Activated T-helper 17 cell treated with anti-CD3 and anti-CD28 coated beads, Interleukin-2, amount 50 U/mL, for 72 hours (primary cell): Measurements from ENCODE around the gene HYAL3. TPM values are rescaled to one million over a fixed set of nuclear protein-coding genes. Genes with fewer than 3 reads are reported as not detected.
"Not testable (repeated sequence)": the region's sequence is repeated elsewhere in the genome, so short reads cannot be mapped to it uniquely, and the experiment has no call there.

ENCODE experiments used
- ATAC-seq: fragments of 150-1000 bp; cut with Tn5 transposase; replicated peaks from 2 replicates; pipeline ENCODE4 v1.10.0; 2021; ENCODE audit warnings: mild to moderate bottlenecking, moderate library complexity
- H3K27ac Mint-ChIP-seq: one replicate; pipeline ENCODE4 v1.8.0; 2022; ENCODE audit warnings: mixed read lengths
- H3K27me3 Mint-ChIP-seq: one replicate; pipeline ENCODE4 v1.8.0; 2022; ENCODE audit warnings: mixed read lengths
- H3K36me3 Mint-ChIP-seq: one replicate; pipeline ENCODE4 v1.8.0; 2022; ENCODE audit warnings: low read depth, mild to moderate bottlenecking, mixed read lengths
- H3K4me1 Mint-ChIP-seq: one replicate; pipeline ENCODE4 v1.8.0; 2022; ENCODE audit warnings: mixed read lengths
- H3K4me3 Mint-ChIP-seq: one replicate; pipeline ENCODE4 v1.8.0; 2022; ENCODE audit warnings: mild to moderate bottlenecking, mixed read lengths
- H3K9me3 Mint-ChIP-seq: one replicate; pipeline ENCODE4 v1.8.0; 2022; ENCODE audit warnings: mixed read lengths
- total RNA-seq, 2 donors: library from RNA; stranded (reverse); gene quantifications; one replicate each; pipeline ENCODE4 v1.2.3, GENCODE V29; 2022

HYAL3 gene
- total RNA-seq, 2 donors from 2014 or later = 12.2 to 13.0 TPM

DNA sequence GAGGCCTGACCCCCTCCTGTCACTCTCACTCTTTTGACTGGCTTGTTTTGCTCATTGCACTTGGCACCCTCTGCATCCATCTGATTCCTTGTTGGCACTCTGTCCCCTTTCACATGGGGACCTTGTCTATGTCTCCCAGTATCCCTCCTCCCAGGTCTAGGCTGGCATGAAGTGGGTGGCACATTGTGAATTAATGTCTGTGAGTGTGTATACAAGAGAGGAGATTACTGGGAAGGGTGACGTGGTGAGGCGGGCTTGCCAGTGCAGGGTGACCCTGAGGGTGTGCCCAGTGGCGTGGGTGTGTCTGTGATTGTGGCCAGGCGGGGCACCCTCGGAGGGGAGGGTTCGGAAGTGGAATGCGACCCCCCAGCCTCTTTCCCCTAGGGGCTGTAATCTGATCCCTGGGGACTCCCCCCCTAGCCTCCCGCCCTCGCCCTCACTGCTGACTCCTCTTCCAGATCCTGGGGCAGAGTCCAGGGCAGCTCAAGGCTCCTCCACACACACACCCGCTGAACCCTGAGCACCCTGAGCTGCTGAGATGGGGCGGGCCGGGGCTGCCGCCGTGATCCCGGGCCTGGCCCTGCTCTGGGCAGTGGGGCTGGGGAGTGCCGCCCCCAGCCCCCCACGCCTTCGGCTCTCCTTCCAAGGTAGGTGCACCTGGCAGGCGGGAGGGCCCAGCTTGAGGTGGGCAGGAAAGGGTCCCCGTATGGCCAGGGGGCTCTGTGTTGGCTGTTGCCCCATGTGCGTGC lies 30.3 kb downstream of the HYAL3 start, which contains the start of gene SEMA3B:
TSS of gene SEMA3B (plus strand) at position 445 of the 749 bp plus-strand sequence. CDS start at position 539, 94 bp downstream.
- no peaks in the 10 kb centered on the region for H3K9me3 Mint-ChIP-seq
- no peak within 1 kb of the TSS for H3K27ac Mint-ChIP-seq
- ATAC-seq = no peak
- no peak within 1 kb of the TSS for H3K4me3 Mint-ChIP-seq
- H3K27me3 Mint-ChIP-seq = peaks cover 3% of the 10 kb centered on the region
- peaks cover 4% of the 10 kb centered on the region for H3K4me1 Mint-ChIP-seq
- no peaks in the 10 kb centered on the region for H3K36me3 Mint-ChIP-seq

DNA sequence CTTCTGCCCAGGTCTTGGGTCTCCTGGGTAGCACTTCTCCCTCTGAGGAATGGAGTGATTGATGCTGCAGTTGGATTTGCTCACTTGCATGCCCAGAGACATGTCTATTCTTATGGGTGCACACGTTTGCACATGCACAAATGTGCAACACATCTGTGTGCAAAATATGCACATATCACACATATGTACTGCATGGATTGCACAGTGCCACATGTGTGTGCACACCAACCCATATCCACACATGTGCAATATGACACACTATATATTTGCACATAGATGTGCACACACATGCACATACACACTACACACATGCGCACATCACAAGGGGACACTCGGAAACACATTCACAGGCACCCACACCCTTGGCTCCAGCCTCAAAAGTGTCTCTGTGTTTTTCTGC lies 30.9 kb downstream of the HYAL3 start:
- Mint-ChIP-seq H3K4me1 (peaks cover 4% of the 10 kb centered on the region), H3K4me3 (no peak overlapping the region), H3K27me3 (peaks cover 3% of the 10 kb centered on the region), H3K9me3 (no peaks in the 10 kb centered on the region), H3K36me3 (no peaks in the 10 kb centered on the region), H3K27ac (no peak overlapping the region)
- ATAC-seq = no peak

DNA sequence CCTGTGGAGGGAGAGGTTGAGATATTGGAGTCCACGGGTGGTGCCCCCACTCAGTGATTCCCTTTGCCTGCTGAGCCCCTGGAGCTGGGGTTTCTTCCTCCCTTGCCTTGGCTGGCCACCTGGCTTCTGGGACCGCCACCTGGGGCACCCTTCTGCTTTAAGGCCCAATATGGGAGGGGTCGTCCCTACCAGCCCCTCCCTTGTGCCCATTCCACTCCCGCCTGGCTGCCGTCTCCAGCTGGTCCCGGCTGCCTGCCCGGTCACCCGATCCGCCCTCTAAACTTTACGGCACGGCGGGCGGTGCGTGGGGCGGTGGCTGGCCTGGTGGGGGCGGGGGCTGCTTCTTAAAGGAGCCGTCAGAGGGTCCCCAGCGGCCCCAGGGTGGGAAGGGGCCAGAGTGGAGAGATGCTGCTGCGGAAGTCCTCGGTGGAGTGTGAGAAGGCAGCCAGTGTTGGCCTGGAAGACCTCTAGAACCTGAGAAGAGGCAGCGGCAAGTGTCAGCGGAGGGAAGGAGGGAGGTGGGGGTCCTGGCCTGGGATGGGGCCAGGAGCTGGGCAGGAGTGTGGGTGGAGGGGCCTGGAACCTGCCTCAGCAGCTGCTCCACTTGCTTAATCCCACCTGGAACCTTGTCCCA lies 31.8 kb downstream of the HYAL3 start:
- H3K27ac Mint-ChIP-seq = no peak overlapping the region
- no peak overlapping the region for H3K4me3 Mint-ChIP-seq
- no peak for ATAC-seq

DNA sequence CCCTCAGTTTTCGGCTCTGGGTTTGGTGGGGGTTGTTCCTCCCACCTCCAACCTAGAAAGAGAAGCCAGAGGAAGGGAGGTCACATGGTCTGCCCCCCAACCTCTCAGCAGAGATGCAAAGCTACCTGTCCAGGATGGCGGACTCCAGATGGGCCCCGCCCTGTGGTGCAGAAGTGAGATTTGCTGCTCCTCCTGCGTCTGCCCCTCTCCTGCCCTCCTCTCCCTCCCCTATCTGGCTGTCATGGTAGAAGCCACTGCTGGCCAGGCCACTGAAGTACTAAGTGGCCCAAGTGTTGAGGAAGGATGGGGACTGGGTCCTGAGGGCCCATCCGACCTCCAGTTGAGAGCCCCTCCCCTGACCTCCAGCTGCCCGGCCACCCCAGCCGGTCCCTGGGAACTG lies 32.4 kb downstream of the HYAL3 start:
- Mint-ChIP-seq H3K4me3 (no peak overlapping the region), H3K9me3 (no peaks in the 10 kb centered on the region), H3K27ac (no peak overlapping the region), H3K4me1 (no peaks in the 10 kb centered on the region), H3K36me3 (no peaks in the 10 kb centered on the region), H3K27me3 (no peaks in the 10 kb centered on the region)
- no peak for ATAC-seq

More for the DNA sequence above, 31.8 kb downstream of the HYAL3 start:
- Mint-ChIP-seq H3K9me3 (no peaks in the 10 kb centered on the region), H3K27me3 (no peaks in the 10 kb centered on the region), H3K36me3 (no peaks in the 10 kb centered on the region), H3K4me1 (no peaks in the 10 kb centered on the region)

DNA sequence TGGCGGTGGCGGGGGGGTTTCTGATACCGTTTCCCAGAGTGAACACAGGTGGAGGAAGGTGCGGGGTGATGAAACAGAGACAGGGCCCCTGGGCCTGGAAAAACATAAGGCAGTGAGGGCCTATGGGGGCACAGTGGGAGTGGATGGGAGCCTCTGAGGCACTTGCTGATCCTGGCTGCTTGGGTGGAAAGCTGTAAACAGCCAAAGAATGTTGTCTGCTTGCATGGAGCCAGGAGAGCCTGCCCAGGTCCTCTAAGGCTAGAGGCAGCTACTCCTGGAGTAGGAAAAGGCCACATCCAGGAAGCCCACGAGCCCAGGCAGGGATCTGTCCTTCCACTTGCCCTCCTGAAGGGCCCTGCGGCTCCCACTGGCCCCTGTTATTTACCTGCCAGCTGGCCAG lies 33.2 kb downstream of the HYAL3 start:
- no peak for ATAC-seq
- Mint-ChIP-seq H3K36me3 (no peaks in the 10 kb centered on the region), H3K27ac (no peak overlapping the region), H3K4me1 (no peaks in the 10 kb centered on the region), H3K4me3 (no peak overlapping the region), H3K9me3 (no peaks in the 10 kb centered on the region), H3K27me3 (no peaks in the 10 kb centered on the region)

DNA sequence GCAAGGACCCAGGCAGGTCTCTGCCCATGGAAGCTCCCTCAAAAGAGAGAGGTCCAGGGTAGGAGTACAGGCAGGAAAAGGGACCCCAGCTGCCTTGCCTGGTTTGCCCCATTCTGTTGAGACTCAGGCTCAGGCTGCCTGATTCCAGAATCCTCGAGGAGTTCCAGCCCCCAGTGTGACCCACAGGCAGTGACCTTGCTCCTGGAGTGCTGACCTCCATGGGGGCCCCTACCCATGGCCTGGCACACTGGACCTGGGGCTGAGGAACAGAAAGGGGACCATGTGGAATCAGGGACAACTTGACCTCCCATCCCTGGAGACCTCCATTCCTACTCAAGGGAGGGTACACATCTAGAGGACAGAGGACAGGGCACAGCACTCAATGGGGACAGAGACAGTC lies 33.6 kb downstream of the HYAL3 start:
- no peak overlapping the region for H3K4me3 Mint-ChIP-seq
- H3K36me3 Mint-ChIP-seq = no peaks in the 10 kb centered on the region

DNA sequence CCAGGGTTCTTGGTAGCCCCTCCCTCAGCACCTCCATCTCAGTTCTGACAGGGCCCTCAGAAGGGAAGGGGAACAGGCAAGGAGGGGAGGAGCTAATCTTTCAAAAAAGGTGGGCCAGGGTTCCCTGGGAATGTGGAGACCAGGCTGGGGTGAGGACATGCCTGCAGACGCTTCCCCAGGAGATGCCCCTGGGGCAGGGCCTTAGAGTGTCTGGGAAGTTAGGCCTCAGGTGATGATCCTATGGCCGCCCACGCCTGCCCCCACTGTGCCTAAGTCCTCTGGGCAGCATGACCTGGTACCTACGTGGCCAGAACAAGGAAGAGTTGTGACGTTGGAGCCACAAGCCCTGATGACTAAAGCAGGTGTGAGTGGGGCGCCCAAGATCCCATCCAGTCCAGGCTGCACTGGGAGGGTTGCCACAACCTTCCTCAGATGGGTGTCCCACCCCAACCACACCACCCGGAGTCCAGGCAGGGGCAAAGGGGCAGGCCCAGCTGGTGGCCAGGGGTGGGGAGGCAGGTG lies 34.2 kb downstream of the HYAL3 start:
- H3K36me3 Mint-ChIP-seq = no peaks in the 10 kb centered on the region
- H3K27me3 Mint-ChIP-seq = no peaks in the 10 kb centered on the region
- ATAC-seq = no peak
- no peak overlapping the region for H3K27ac Mint-ChIP-seq
- H3K4me1 Mint-ChIP-seq = no peaks in the 10 kb centered on the region
- H3K9me3 Mint-ChIP-seq = no peaks in the 10 kb centered on the region
- no peak overlapping the region for H3K4me3 Mint-ChIP-seq

More for the DNA sequence above, 33.6 kb downstream of the HYAL3 start:
- Mint-ChIP-seq H3K27me3 (no peaks in the 10 kb centered on the region), H3K4me1 (no peaks in the 10 kb centered on the region), H3K9me3 (no peaks in the 10 kb centered on the region), H3K27ac (no peak overlapping the region)
- no peak for ATAC-seq

DNA sequence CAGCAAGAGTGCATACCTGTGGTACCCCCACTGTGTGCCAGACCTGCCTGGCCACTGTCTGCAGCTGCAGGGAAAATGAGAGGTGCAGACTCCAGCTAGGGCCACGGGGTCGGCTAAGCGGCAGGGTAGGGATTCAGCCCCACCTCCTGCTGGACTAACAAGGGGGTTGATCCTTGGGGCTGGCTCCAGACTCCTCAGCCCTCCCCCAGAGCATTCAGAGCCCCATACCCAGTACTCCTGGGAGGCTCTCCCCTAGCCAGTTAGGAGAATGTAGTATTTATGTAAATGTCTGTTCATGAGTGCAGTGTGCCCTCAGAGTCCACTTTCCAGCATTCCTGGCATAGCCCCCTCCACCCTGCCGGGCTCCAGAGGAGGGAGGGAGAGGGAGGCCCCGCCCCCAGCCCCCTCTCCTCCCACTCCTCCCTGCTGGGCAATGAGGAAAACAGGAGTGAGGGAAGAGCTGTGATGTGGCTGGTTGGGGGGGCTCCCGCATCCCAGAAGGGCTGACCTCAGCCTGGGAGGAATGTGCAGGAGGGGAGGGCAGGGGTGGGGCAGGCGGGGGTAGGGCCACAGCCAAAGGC lies 34.7 kb downstream of the HYAL3 start:
- Mint-ChIP-seq H3K4me3 (no peak overlapping the region), H3K4me1 (no peaks in the 10 kb centered on the region), H3K27ac (no peak overlapping the region), H3K36me3 (peaks cover 5% of the 10 kb centered on the region), H3K9me3 (no peaks in the 10 kb centered on the region), H3K27me3 (no peaks in the 10 kb centered on the region)
- no peak for ATAC-seq

DNA sequence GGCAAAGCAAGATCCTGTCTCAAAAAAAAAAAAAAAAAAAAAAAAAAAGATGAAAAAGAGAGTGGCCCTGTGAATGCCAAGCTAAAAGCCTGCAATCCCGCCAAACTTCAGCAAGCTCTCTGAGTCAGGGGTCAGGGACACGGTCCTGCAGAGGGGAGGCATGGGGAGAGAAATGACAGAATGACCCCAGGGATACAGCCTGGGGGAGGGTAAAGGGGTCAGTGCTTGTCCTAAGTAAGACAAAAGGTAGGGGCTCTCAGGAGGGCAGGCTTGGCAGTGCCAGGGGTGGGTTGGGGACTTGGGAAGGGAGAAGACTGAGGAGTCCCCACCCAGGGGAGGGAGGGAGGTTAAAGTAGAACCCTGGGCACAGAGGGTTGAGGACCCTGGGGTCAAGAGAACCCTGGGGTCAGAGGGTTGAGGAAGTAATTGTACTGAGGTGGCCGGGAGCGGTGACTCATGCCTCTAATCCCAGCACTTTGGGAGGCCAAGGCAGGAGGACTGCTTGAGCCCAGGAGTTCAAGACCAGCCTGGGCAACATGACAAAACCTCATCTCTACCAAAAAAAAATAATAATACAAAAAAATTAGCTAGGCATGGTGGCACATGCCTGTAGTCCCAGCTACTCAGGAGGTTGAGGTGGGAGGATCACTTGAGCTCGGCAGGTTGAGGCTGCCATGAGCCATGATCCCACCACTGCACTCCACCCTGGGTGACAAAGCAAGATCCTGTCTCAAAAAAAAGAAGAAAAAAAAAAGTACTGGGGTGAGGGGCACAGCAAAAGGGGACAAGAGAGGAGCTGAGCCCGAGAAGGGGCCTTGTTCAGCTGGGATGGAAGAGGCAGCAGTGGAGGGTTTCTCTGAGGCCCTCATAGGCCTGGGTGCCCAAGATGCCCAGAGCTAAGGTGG lies 35.5 kb downstream of the HYAL3 start:
- H3K4me3 Mint-ChIP-seq = no peak overlapping the region
- H3K27ac Mint-ChIP-seq = no peak overlapping the region
- no peaks in the 10 kb centered on the region for H3K4me1 Mint-ChIP-seq
- ATAC-seq = no peak
- H3K9me3 Mint-ChIP-seq = no peaks in the 10 kb centered on the region
- peaks cover 12% of the 10 kb centered on the region for H3K36me3 Mint-ChIP-seq
- no peaks in the 10 kb centered on the region for H3K27me3 Mint-ChIP-seq

DNA sequence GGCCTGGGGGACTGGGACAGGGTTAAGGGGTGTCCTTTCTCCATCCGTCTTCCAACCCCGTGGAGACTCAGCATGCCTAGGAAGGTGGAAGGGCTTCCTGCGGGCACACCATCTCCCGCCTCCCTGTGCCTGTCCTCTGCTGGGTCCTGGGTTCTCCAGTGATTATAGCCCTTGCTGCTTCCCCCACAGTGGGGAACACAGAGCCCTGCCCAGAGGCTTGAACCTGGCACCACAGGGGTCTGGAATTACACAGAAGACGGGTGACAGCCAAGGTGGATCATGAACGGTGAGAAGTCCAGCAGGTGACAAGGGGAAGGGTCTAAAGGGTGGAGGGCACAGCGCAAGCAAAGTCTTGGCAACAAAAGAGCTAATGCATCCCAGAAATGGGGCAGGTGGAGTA lies 36.4 kb downstream of the HYAL3 start:
- H3K27me3 Mint-ChIP-seq = no peaks in the 10 kb centered on the region
- peaks cover 22% of the 10 kb centered on the region for H3K36me3 Mint-ChIP-seq
- no peak overlapping the region for H3K4me3 Mint-ChIP-seq
- H3K9me3 Mint-ChIP-seq = no peaks in the 10 kb centered on the region
- no peak overlapping the region for H3K27ac Mint-ChIP-seq
- no peaks in the 10 kb centered on the region for H3K4me1 Mint-ChIP-seq
- ATAC-seq = no peak

DNA sequence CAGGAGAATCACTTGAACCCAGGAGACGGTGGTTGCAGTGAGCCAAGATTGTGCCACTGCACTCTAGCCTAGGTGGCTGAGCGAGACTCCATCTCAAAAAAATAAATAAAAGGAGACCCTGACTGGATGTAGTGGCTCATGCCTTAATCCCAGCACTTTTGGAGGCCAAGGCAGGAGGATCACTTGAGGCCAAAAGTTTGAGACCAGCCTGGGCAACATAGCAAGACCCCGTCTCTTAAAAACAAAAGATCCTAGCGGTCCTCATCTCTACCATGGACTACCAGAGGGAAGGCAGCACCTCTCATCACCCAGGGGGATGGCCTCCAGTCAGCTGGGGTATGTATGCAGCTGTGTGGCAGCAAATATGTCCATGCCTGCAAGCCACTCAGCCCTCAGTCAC lies 37.0 kb downstream of the HYAL3 start:
- H3K9me3 Mint-ChIP-seq, H3K27ac Mint-ChIP-seq, H3K27me3 Mint-ChIP-seq, H3K4me3 Mint-ChIP-seq, H3K4me1 Mint-ChIP-seq, ATAC-seq: not testable (repeated sequence)
- peaks cover 28% of the 10 kb centered on the region for H3K36me3 Mint-ChIP-seq

DNA sequence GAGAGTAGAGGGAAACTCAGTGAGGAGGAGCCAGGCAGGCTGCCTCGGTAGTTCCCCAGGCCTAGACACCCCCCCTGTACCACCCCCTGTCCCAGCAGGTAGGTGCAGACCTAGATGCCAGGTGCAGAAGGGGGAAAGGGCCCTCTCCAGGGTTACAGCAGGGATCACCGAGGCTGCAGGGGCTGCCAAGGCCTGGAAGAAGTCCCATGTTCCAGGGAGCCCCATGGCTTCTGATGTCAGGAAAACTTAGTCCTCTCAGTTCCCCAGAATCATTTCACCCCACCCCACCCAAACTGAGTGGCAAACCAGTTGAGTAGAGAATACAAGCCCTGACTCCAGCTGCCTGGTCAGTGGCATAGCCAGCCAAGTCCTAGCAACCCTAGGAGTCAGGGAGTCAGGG lies 37.7 kb downstream of the HYAL3 start:
- peaks cover 35% of the 10 kb centered on the region for H3K36me3 Mint-ChIP-seq
- no peaks in the 10 kb centered on the region for H3K9me3 Mint-ChIP-seq
- no peak overlapping the region for H3K27ac Mint-ChIP-seq
- no peaks in the 10 kb centered on the region for H3K27me3 Mint-ChIP-seq
- H3K4me3 Mint-ChIP-seq = no peak overlapping the region
- H3K4me1 Mint-ChIP-seq = no peaks in the 10 kb centered on the region
- ATAC-seq = no peak

DNA sequence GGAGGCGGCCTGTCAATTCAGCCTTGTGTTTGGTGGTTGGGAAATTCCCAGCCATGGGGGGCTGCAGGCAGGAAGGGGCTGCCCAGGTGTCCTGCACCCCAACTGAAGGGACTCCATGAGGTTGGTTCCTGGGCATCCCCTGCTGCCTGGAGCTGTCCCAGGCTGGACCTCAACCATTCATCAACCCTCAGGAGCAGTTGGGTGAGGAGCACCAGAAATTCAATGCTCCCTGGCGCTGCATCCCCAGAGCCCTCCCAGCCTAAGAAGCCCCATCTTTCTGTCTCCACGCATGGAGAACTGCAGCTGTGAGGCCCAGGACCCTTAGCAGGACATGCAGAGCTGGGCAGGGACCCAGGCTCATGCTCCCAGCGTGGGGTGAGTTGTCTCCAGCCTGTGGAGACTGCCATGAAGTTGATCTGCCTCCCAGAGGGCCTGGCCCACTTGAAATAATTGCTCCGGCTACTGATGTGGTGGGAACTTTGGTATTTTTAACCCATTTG lies 38.2 kb downstream of the HYAL3 start:
- H3K4me3 Mint-ChIP-seq = peak overlapping the region; percentile 68
- H3K27ac Mint-ChIP-seq = no peak overlapping the region
- peaks cover 40% of the 10 kb centered on the region for H3K36me3 Mint-ChIP-seq
- no peaks in the 10 kb centered on the region for H3K9me3 Mint-ChIP-seq
- H3K27me3 Mint-ChIP-seq = no peaks in the 10 kb centered on the region
- no peaks in the 10 kb centered on the region for H3K4me1 Mint-ChIP-seq
- no peak for ATAC-seq
